RPMI8226 (cell line): ENCODE data around the gene SMIM44.

Experiments used
- DNase-seq: peaks from one replicate; pipeline ENCODE4 v3.0.0-alpha.2; 2015

Gene SMIM44

DNA sequence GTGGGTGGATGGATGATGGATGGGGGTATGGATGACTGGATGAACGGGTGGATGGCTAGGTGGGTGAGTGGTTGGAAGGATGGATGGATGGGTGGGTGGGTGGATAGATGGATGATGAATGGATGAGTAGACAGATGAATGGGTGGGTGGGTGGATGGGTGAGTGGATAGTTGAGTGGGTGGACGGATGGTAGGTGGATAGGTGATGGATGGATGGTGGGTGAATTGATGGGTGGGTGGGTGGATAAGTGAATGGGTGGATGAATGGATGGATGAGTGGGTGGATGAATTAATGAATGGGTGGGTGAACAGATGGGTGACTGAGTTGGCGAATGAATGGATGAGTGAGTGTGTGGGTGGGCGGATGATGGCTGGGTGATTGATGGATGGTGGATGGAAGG is 7.8 kb downstream of the SMIM44 start:
- no peak for DNase-seq

- DNase-seq: no peak
These were observed 8.6 kb downstream of the SMIM44 start for GRCh38 chr19:3474614-3475013.

DNA sequence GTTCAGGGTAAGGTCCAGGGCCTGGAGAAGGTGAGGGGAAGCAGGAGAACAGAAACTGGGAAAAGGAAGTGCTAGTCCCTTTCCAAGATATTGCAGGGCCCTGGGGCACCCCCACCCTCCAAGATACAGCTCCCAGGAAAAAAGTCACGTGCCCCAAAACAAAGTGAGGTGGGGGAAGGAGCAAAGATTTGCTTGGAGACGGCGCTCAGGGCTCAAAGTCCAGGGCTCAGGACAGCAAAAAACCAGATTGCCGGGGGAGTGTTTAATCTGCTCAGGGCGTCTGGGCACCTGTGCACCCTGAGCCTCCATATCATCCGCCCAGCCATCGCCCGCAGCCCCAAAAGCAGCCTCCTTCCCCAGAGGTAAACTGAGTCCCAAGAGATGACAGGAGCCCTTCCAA is 9.2 kb downstream of the SMIM44 start:
- DNase-seq: no peak

GRCh38 chr19:3471954-3472655 is 11.1 kb downstream of the SMIM44 start:
- peak; percentile 41 for DNase-seq

DNA sequence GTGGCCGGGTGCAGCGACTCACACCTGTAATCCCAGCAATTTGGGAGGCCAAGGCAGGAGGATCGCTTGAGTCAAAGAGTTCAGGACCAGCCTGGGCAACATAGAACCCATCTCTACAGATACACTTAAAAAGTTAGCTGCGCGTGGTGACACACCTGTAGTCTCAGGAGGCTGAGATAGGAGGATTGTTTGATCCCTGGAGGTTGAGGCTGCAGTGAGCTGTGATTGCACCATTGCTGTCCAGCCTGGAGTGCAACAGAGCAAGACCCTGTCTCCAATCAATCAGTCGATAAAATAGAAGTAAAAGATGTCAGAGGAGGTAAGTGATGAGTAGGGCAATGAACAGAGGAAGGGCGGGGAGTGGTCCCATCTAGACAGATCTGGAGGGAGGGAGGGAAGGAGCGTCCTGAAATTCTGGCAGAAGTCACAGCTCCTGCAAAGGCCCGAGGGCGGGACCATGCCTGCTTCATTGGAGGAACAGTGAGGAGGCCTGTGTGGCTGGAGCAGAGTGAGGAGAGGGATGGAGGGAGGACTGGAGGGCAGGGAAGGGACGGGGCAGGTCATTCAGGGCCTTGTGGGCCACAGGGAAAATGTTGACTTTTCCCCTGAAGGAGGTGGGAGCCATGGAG is 12.6 kb downstream of the SMIM44 start:
- DNase-seq: no peak

DNA sequence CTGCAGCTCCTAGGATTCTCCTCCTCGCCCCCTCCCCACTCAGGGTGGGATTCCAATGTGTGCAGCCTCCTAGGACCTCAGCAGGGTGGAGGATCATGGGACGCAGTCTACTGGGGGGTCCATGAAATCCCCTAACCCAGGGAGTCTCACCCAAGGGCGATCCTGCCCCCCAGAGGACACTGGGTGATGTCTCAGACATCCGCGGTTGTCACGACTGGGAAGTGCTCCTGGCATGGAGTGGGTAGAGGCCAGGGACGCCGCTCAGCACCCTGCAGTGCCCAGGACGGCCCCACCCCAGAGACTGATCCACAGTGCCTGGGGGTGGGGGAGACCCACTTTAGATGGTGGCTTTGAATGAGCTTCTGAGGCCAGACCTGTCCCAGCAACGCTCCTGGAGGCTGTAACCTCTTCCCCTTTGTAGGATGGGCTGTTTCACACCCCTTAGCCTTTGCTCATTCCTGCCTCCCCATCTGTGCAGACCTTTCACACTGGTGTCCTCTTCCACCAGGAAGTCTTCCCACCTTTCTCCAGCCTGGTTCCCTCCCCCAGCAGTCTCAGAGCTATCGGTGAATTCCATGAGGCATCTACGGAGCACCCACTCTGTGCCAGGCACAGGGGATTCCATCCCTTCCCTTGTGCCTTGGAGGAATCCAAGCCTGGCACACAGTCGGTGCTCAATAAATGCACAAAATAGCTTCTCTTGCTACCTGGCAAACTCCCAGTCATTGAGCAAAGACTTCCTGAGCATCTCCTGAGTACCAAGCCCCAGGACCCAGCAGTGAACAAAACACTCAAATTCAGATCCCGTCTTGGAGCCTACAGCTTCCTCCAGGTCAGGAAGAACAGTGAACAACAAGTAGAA is 13.4 kb downstream of the SMIM44 start:
- no peak for DNase-seq

- no peak for DNase-seq
These were observed 15.0 kb downstream of the SMIM44 start for GRCh38 chr19:3468211-3468610.

DNA sequence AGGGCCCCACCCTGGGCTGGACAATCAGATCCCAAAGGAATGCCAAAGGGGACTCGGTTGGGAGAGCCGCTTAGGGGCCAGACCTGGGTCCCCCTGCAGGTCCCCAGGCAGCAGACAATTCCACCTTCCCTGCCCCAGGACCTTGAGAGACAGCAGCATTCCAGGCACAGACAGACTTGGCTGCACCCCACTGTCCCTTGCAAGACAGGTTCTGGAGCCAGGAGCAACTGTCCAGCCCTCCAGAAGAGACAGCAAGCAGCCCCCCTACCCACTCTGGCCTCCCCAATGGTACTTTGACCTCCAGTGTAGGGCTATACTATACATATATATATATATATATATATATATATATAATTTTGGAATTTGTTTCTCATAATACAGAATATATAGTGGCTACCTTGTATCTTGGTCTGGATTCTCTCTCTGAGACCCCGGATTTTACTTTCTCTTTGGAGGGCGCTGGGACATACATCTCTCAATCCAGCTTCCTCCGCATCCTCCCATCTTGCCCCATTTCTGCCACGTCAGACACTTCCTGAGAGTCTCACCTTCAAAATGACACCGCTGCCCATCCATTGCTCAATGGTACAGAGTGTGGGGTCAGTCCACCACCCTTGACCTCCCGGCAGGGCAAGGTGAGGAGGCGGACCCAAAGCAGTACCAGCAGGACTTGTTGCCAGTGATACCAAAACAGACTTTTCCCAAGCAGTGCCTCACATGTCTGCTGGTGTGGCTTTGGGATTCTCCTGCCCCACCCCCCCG is 15.6 kb downstream of the SMIM44 start:
- no peak for DNase-seq

GRCh38 chr19:3466635-3467034 is 16.6 kb downstream of the SMIM44 start:
- DNase-seq: no peak

DNA sequence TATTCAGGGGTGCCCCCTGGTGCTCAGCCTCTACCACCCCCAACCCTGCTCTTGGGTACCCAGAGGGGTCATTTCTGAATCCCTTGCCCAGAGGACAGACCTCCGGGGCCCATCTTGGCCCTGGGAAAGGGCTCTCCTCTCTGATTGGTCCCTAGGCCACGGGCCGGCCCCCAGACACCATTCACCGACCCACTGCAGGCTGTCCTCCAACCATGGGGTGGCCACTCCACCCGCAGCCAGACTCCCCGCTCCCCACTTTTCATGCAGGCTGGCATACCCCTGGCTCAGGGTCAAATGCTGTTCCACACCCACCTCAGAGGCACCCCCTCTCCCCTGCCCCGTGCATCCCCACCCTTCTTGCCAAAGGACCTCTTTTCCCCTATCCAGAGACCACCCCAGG is 17.7 kb downstream of the SMIM44 start:
- DNase-seq: no peak

DNA sequence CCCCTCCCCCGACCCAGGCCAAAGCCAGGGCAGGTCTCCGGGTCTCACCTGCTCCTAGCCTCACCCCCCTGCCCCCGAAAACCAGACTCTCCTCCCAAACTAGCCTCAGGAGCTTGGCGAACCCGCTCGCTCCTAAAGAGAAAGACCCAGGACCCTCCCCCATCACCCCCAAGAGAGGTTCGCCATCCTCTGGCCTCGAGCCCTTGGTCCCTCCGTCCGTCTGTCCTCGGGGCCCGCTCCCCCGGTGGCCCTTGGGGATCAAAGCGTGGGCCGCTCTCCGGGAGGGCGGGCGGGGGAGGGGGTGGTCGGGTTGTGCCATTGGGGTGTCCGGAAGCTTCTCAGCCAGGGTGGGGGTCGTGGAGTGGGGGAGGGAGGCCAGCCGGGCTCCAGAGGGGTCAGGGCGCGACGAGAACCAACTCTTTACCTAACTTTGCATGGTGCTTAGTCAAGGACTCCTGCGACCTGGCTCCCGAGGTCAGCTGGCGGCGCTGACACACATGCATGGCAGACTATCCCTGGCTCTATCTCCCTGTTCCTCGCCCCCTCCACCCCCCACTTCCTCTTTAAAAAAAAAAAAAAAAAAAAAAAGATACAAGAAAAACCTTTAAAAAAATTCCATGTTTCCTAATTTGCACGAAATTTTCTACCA is 18.5 kb downstream of the SMIM44 start:
- no peak for DNase-seq

DNA sequence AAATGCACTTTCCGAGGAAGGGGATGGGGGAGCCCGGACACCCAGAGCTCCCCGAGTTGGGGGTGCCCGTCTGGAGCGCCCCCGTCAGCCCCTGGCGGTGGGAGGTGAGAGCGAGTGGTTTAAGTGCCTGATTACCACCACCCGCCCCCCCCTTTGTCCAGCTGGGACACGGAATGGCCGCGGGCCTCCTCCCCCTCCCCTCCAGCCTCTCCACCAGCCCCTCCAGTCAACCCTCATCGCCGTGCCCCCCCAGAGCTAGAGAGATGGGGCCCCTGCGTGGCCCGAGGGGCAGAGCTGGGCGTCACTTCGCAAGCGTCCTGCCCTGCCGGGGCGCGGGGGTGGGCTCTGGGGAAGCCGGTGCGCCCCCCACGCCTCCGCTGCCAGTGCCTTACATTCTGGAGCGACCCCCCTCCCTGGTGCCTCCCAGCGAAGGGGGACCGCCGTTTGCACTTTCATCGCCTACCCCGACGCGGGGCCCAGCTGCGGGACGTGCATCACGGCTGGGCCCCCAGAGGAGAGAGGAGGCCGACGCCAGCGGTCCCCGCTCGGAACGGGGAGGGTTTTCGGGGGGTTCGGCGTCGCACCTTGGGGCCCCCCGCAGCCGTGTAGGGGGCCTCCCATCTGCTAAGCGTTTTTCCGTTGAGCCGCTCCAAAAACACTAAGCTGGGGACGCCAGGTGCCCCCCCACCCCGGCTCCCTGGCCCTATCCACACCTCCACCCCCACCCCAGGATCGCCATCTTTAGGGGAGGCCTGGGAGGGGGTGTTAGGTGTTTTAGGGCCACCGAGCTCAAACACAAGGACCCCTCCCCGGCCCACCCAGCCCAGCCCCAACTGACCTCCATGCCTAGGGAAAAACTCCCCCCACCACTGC is 19.3 kb downstream of the SMIM44 start:
- DNase-seq: no peak

GRCh38 chr19:3462991-3463713 is 20.1 kb downstream of the SMIM44 start:
- DNase-seq: no peak

GRCh38 chr19:3459965-3460582 is 23.2 kb downstream of the SMIM44 start:
- no peak for DNase-seq

- DNase-seq: peak; percentile 52
These were observed 24.0 kb downstream of the SMIM44 start for GRCh38 chr19:3459089-3459881.

DNA sequence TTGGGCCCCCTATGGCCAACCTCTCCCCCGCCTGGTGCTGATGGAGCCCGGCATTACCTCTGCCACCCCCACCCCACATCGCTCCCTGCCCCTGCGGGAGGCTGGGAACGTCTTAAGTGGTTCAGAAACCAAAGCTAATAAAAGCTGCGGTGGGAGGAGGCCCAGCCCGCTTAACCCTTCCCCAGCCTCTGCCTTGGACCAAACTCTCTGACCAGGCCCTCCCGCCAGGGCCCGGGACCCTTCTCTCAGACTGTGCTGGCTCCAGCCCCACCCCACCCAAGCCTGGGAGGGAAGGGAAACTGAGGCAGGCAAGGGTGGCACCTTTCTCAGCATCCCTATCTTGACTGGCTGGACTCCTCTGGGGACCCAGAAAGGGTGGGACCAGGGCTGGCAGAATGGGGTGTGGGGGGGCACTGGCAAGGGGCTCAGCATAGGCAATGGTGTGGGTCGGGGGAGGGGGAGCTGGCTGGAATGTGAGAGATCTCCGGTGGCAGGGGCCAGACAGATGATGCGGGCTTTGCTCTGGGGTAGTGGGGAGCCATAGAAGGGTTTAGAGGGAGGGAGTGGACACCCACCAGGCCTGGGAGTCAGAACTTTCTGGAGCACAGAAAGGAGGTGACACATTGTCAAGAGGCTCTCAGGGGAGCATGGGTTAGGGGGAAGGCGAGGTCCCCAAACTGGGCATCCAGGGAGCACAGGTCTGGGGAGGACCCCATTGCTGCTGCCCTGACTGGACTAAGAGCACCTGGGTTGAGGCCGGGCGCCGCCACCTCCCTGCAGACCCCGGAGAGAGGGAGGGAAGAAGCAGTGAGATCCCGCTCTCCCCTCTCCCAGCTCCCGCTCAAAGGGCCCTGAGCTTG is 24.8 kb downstream of the SMIM44 start:
- DNase-seq: no peak

DNA sequence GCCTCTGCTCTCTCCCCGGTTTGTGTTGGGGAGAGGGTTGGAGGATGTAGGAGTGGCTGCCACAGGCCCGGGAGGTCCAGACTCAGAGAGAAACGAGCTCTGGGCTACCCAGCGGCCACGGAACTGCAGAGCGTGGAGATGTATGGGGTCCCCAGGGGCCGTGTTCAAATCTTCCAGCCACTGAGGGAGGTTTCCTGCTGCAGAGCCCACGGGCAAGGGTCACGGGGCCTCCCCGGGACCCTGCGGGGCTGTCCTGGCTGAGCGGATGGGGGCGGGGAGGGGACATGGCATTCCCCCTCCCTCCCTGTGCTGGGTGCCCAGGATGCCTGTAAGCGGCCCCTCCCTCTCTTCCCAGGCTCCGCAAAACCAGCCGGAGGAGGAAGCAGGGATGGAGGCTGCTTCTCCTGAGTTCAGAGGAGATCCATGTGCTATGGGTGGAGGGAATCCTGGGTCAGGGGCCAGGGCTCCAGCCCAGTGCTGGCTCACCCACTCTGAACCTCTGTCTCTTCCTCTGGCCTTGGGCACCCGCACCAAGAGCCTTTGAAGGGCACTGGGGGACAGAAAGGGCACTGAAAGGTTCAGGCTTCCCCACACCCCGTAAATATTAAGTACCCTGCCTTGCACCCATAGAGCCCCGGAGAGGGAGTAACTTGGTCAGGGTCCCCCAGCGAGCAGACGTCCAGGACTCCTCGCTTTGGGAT is 25.6 kb downstream of the SMIM44 start:
- no peak for DNase-seq
